GM19351 (cell line): ENCODE results near the gene SLC8B1.

ENCODE experiments used
- ATAC-seq: cut with Tn5 transposase; IDR thresholded peaks from one replicate; pipeline ENCODE4 v1.9.1; 2021; ENCODE audit warnings: mild to moderate bottlenecking, moderate library complexity; ENCODE audit not compliant: unreplicated experiment

Gene SLC8B1

GRCh38 chr12:113325916-113326315 is 9.0 kb downstream of the SLC8B1 start:
- ATAC-seq, result no peak

GRCh38 chr12:113322343-113322742 is 12.6 kb downstream of the SLC8B1 start:
- no peak for ATAC-seq

GRCh38 chr12:113320401-113320800 is 14.5 kb downstream of the SLC8B1 start:
- no peak for ATAC-seq

- ATAC-seq, result no peak
Observed at GRCh38 chr12:113318900-113319628, 15.8 kb downstream of the SLC8B1 start.

- no peak for ATAC-seq
Observed at GRCh38 chr12:113318046-113318656, 16.8 kb downstream of the SLC8B1 start.

GRCh38 chr12:113317122-113317521 is 17.8 kb downstream of the SLC8B1 start:
- no peak for ATAC-seq

- no peak for ATAC-seq
Observed at GRCh38 chr12:113316155-113316554, 18.8 kb downstream of the SLC8B1 start.

GRCh38 chr12:113315358-113315757 is 19.6 kb downstream of the SLC8B1 start:
- ATAC-seq, result no peak

GRCh38 chr12:113314121-113314529 is 20.8 kb downstream of the SLC8B1 start:
- no peak for ATAC-seq

GRCh38 chr12:113310489-113310888 is 24.4 kb downstream of the SLC8B1 start:
- no peak for ATAC-seq

- no peak for ATAC-seq
Observed at GRCh38 chr12:113306382-113306781, 28.5 kb downstream of the SLC8B1 start.

GRCh38 chr12:113305281-113305856 is 29.5 kb downstream of the SLC8B1 start:
- no peak for ATAC-seq

- ATAC-seq, result no peak
Observed at GRCh38 chr12:113302886-113303640, 31.8 kb downstream of the SLC8B1 start.

- no peak for ATAC-seq
Observed at GRCh38 chr12:113302466-113302865, 32.4 kb downstream of the SLC8B1 start.

- no peak for ATAC-seq
Observed at GRCh38 chr12:113301811-113302210, 33.1 kb downstream of the SLC8B1 start.

GRCh38 chr12:113299619-113300237 is 35.2 kb downstream of the SLC8B1 start:
- no peak for ATAC-seq

GRCh38 chr12:113298861-113299545 is 35.9 kb downstream of the SLC8B1 start:
- ATAC-seq, result no peak

GRCh38 chr12:113298472-113298817 is 36.5 kb downstream of the SLC8B1 start:
- ATAC-seq, result no peak

- no peak for ATAC-seq
Observed at GRCh38 chr12:113297621-113298471, 37.1 kb downstream of the SLC8B1 start.

- no peak for ATAC-seq
Observed at GRCh38 chr12:113297214-113297587, 37.7 kb downstream of the SLC8B1 start.
